ENCODE data around the gene LRPAP1. TPM values are rescaled to one million over a fixed set of nuclear protein-coding genes. Genes with fewer than 3 reads are reported as not detected.
A peak's percentile ranks its signal among the peaks of the same experiment; 100 is the strongest.

Gene LRPAP1
- total RNA-seq, 1 donor from 2014 or later, result 68.5 TPM

DNA sequence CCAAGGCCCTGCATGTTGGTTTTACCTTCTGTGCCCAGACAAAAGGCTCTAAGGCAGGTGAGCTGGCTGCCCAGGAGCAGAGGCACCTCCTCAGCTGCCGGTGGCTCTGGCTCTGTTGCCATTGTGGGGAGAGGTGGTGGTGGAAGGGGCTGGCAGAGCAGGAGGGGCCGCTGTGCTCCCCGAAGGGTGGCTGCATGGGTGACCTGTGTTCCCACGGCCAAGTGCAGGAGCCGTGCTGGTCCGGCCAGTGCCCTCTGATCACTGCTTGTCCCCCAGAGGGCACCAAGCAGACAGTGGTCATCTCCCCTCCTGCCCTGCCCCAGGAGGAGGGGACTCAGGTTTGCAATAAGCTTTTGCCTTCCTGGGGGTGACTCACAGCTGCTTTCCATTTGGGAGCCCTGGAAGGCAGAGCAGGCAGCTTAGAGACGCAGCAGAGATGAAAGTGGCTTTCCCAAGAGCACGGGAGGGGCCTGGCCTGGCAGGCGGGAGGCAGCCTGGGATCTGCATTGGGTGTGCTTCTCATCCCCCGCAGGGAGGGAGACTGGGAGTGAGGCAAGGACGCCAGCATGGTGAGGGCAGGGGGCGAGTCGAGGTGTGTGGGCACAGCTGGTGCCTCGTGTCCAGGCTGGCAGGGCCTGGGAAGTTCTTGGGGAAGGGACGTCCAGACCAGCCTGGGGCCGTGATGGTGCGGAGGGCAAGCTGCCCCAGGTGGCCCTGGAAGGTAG is 40.4 kb downstream of the LRPAP1 start:
- Mint-ChIP-seq H3K27ac (ENCODE audit: unreplicated experiment) (no peak overlapping the region), H3K9me3 (ENCODE audit: unreplicated experiment) (peaks cover 2% of the 10 kb centered on the region), H3K4me1 (ENCODE audit: low read depth, unreplicated experiment) (no peaks in the 10 kb centered on the region), H3K36me3 (ENCODE audit: unreplicated experiment) (no peaks in the 10 kb centered on the region), H3K4me3 (ENCODE audit: unreplicated experiment) (no peak overlapping the region), H3K27me3 (ENCODE audit: unreplicated experiment) (peaks cover 7% of the 10 kb centered on the region)
- TF ChIP-seq, protein P1, sequence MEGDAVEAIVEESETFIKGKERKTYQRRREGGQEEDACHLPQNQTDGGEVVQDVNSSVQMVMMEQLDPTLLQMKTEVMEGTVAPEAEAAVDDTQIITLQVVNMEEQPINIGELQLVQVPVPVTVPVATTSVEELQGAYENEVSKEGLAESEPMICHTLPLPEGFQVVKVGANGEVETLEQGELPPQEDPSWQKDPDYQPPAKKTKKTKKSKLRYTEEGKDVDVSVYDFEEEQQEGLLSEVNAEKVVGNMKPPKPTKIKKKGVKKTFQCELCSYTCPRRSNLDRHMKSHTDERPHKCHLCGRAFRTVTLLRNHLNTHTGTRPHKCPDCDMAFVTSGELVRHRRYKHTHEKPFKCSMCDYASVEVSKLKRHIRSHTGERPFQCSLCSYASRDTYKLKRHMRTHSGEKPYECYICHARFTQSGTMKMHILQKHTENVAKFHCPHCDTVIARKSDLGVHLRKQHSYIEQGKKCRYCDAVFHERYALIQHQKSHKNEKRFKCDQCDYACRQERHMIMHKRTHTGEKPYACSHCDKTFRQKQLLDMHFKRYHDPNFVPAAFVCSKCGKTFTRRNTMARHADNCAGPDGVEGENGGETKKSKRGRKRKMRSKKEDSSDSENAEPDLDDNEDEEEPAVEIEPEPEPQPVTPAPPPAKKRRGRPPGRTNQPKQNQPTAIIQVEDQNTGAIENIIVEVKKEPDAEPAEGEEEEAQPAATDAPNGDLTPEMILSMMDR (IDR thresholded peaks at IDR 0.05; ENCODE audit: partially characterized antibody, unreplicated experiment), result no peak
- DNase-seq, result no peak

DNA sequence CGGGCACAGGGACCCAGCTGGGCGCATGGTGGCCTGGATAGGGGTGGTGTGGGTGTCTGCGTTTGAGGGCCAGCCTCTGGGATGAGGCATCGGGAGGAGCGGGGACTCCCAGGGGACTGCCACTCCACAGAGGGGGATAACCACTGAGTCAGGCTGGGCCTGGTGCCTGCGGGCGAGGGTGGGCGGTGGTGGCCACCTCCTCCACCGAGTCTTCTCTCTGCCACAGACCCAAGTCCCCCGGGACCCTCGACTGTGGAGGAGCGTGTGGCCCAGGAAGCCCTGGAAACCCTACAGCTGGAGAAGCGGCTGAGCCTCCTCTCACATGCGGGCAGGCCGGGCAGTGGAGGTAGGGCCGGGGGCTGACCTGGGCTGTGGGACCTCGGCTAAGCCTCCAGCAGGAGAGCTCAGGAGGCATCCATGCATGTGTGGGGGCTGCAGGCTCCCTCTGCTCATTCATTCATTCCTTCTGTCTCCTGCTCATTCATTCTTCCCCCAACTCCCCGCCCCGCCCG is 42.7 kb downstream of the LRPAP1 start:
- TF ChIP-seq, protein P1 (IDR thresholded peaks at IDR 0.05; ENCODE audit: partially characterized antibody, unreplicated experiment), result no peak
- H3K4me3 Mint-ChIP-seq (ENCODE audit: unreplicated experiment), result no peak overlapping the region
- DNase-seq, result peak; percentile 55
- no peaks in the 10 kb centered on the region for H3K36me3 Mint-ChIP-seq (ENCODE audit: unreplicated experiment)
- peaks cover 1% of the 10 kb centered on the region for H3K4me1 Mint-ChIP-seq (ENCODE audit: low read depth, unreplicated experiment)
- no peak overlapping the region for H3K27ac Mint-ChIP-seq (ENCODE audit: unreplicated experiment)
- H3K27me3 Mint-ChIP-seq (ENCODE audit: unreplicated experiment), result peaks cover 6% of the 10 kb centered on the region
- H3K9me3 Mint-ChIP-seq (ENCODE audit: unreplicated experiment), result peaks cover 3% of the 10 kb centered on the region

DNA sequence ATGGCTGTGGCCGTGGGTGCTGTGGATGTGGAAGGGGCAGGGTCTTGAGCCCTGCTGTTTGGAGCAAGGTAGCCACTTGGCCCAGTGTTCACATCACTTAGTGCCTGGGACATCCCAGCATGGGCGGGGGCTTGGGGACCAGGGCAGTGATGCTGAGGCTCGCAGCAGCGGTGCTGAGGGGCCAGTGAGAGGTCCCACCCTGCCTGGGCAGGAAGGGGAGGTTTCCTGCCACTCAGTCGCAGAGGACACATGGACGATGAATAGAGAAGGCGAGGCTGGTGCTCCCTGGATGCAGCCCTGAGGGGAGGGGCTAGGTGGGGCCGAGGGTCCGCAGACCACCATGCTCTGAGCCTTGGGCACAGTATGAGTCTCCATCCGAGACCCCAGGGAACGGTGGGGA is 43.4 kb downstream of the LRPAP1 start:
- DNase-seq, result peak; percentile 16
- peaks cover 1% of the 10 kb centered on the region for H3K4me1 Mint-ChIP-seq (ENCODE audit: low read depth, unreplicated experiment)
- peaks cover 5% of the 10 kb centered on the region for H3K27me3 Mint-ChIP-seq (ENCODE audit: unreplicated experiment)
- no peaks in the 10 kb centered on the region for H3K36me3 Mint-ChIP-seq (ENCODE audit: unreplicated experiment)
- H3K9me3 Mint-ChIP-seq (ENCODE audit: unreplicated experiment), result peaks cover 3% of the 10 kb centered on the region
- no peak overlapping the region for H3K4me3 Mint-ChIP-seq (ENCODE audit: unreplicated experiment)
- TF ChIP-seq, protein P1 (IDR thresholded peaks at IDR 0.05; ENCODE audit: partially characterized antibody, unreplicated experiment), result no peak
- H3K27ac Mint-ChIP-seq (ENCODE audit: unreplicated experiment), result no peak overlapping the region

DNA sequence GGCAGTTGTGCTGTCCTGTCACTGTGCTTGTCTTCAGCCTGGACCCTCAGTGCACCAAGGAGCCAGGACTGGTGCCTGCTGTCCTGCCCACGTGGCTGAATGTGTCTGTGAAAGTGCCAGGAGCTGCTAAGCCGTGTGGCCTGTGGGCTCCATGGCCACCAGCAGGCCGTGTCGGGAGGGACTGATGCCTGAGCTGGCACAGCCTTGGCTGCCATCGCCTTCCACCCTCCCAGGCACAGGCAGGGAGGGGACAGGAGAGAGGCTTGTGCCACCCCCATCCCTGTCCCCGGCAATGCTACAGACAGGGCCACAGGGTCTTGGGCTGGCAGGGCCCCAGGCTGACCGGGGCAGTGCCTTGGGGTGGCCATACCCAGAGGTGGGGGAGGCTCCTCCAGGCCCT is 44.4 kb downstream of the LRPAP1 start:
- no peaks in the 10 kb centered on the region for H3K36me3 Mint-ChIP-seq (ENCODE audit: unreplicated experiment)
- H3K27me3 Mint-ChIP-seq (ENCODE audit: unreplicated experiment), result peaks cover 5% of the 10 kb centered on the region
- H3K4me3 Mint-ChIP-seq (ENCODE audit: unreplicated experiment), result no peak overlapping the region
- H3K9me3 Mint-ChIP-seq (ENCODE audit: unreplicated experiment), result peaks cover 3% of the 10 kb centered on the region
- no peak overlapping the region for H3K27ac Mint-ChIP-seq (ENCODE audit: unreplicated experiment)
- TF ChIP-seq, protein P1 (IDR thresholded peaks at IDR 0.05; ENCODE audit: partially characterized antibody, unreplicated experiment), result no peak
- H3K4me1 Mint-ChIP-seq (ENCODE audit: low read depth, unreplicated experiment), result peaks cover 1% of the 10 kb centered on the region
- no peak for DNase-seq

Data from glutamatergic neuron (in vitro differentiated cells).